Measurements from ENCODE around the gene MEIOB.
A peak's percentile ranks its signal among the peaks of the same experiment; 100 is the strongest.
"Not testable (repeated sequence)": the region's sequence is repeated elsewhere in the genome, so short reads cannot be mapped to it uniquely, and the experiment has no call there.

Gene MEIOB

DNA sequence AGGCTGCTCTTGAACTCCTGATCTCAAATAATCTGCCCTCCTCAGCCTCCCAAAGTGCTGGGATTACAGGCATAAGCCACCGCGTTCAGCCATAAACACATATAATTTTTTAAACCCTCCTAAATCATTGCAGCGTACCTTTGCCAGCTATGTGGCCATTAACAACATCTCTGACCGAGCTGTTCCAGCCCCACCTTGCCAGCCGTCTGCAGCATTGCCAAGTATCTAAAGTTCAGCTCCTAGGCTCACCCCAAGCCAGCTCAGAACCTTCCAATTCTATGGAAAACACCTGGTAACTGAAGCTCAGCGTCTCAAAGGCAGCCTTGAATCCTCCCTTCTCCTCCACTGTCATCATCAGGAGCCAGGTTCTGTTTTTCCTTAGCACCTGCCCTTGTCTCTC, 5.1 kb upstream of the MEIOB start:
- no peak for DNase-seq (ENCODE audit: low spot score)

DNA sequence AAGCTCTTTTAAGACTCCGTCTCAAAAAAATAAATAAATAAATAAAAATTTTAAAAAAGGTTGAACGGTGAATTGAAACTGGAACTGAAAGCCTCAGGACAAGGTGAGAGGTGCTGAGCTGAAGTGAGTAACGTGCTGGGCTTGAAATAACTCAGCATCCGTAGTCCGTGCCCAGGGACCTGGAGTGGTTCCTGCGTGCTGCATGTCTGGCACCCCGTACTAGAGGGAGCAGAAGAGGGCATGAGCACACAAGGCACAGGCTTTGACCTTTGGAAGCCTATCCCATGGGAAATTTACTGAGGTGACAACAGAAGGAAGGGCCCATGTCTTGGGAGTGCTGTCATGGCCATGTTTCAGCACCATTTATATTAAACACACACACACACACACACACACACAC, 4.5 kb upstream of the MEIOB start:
- DNase-seq (ENCODE audit: low spot score), result no peak

DNA sequence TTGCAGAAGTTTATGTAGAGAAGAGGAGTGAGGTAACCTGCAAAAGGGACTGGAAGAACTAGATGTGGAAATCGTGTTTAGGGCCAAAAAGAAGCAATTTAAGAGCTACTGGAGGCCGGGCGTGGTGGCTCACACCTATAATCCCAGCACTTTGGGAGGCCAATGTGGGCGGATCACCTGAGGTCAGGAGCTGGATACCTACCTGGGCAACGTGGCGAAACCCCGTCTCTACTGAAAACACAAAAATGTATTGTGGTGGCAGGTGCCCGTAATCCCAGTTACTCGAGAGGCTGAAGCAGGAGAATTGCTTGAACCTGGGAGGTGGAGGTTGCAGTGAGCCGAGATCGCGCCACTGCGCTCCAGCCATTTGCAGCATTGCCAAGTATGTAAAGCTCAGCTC, 4.1 kb upstream of the MEIOB start:
- DNase-seq (ENCODE audit: low spot score), result not testable (repeated sequence)

- DNase-seq (ENCODE audit: low spot score), result no peak
Observed at GRCh38 chr16:1874854-1875253, 2.9 kb upstream of the MEIOB start.

DNA sequence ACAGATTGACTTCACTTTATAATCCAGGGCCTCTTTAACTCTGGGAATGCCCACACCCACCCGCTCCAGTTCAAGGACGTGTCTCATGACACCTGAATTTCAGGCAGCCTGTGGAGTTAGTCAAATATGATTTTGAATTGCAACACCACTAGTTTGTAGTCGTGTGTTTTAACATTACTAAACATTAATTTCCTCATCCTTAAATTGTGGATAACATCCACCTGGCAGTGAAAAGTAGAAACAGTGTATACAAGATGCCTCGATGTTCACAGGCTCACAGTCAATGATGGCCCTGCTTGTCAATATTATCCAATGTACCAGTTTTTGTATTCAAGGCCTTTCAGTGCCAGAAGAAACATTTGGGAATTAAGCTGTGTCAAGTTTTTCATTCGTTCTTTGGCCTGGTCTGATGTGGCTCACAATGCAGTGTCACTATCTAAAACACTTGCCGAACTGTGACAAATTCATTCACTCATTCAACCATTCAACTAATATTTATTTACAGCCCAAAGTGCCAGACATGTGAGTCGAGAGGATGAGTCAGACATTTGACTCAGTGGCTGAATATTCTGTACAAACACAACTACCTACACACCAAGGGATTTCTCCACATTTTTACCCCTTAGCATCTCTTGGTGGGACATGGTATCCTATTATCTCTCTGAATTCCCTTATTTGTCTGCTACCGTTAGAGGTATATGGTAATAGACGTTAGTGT, 1.4 kb downstream of the MEIOB start:
- peak; percentile 47 for DNase-seq (ENCODE audit: low spot score)

GRCh38 chr16:1865902-1866690, 5.9 kb downstream of the MEIOB start:
- no peak for DNase-seq (ENCODE audit: low spot score)

DNA sequence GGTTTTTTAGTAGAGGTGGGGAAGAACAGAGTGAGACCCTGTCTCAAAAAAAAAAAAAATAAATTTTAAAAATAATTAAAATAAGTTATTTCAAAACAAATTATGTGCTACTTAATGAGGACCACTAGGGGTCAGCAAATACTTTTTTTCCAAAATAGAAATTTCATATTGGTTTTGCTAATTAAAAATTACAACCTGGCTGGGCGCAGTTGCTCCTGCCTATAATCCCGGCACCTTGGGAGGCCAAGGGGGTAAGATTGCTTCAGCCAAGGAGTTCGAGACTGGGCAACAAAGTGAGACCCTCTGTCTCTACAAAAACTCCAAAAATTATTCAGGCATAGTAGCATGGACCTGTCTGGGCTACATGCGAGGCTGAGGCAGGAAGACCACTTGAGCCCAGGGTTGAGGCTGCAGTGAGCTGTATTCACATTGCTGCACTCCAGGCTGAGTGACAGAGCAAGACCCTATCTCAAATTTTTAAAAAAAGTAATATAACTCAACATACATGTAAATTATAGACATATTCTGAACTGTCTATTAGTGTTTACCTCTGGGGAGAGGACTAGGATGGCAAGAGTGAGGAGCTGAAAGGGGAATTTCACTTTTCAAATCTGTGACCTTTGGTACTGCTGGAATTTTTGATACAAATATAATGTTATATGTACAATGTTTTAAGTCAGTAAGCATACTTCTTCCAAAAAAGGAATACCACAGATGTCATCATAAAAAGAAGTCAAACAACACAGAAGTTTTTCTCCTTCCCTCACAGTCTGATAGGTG, 8.1 kb downstream of the MEIOB start:
- DNase-seq (ENCODE audit: low spot score), result no peak

- DNase-seq (ENCODE audit: low spot score), result no peak
Observed at GRCh38 chr16:1862394-1862793, 9.6 kb downstream of the MEIOB start.

- no peak for DNase-seq (ENCODE audit: low spot score)
Observed at GRCh38 chr16:1861730-1862129, 10.2 kb downstream of the MEIOB start.

GRCh38 chr16:1859650-1860049, 12.3 kb downstream of the MEIOB start:
- no peak for DNase-seq (ENCODE audit: low spot score)

DNA sequence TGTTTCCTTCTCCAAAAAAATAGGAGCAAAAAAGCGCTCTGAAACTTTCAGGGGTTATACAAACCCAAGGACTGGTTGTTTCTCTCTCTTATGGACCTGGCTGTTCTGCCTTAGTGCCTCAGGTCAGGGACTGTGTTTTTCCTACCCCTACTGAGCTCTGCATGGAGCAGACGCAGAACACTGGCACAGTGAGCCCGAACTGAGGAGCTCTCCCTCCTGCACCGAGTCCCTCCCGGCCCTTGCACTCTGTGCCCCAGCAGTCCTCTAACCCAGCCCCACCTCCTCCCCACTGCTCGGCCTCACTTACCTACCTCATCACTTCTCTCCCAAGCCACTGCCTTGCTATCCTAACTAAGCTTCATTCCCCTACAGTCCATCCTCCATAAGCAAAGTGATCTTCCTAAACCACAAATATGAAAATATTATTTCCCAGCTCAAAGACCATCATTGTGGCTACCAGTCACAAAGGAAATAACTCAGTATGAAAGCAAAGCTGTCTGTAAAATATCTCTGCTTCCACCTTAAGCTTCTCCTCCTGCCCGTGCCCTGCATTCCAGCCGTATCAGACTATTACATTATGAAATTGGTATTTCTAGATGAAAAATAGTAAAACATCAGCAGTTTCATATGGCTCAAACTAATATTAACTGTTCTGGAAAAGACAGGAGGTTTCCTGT, 13.6 kb downstream of the MEIOB start:
- DNase-seq (ENCODE audit: low spot score), result no peak

- no peak for DNase-seq (ENCODE audit: low spot score)
Observed at GRCh38 chr16:1857433-1858097, 14.4 kb downstream of the MEIOB start.

DNA sequence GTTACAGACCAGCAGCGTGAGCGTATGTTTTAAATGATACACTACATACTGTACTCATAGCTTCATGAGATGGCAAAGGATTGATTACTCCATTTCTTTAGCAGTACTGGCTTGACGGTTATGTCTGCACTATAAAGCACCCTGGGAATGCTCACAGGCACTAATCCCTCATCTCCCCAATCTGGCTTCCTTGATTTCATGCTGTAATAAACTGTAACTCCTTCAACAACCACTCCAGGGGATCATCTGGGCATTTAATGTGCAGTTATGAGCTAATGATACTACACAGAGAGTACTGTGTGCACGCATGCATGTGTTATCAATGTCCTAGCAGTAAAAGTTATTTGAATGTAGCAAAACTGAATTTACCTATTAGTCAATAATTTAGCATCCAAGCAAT, 20.2 kb downstream of the MEIOB start:
- DNase-seq (ENCODE audit: low spot score), result no peak

- DNase-seq (ENCODE audit: low spot score), result no peak
Observed at GRCh38 chr16:1850981-1851380, 21.0 kb downstream of the MEIOB start.

- no peak for DNase-seq (ENCODE audit: low spot score)
Observed at GRCh38 chr16:1846416-1846815, 25.5 kb downstream of the MEIOB start.

DNA sequence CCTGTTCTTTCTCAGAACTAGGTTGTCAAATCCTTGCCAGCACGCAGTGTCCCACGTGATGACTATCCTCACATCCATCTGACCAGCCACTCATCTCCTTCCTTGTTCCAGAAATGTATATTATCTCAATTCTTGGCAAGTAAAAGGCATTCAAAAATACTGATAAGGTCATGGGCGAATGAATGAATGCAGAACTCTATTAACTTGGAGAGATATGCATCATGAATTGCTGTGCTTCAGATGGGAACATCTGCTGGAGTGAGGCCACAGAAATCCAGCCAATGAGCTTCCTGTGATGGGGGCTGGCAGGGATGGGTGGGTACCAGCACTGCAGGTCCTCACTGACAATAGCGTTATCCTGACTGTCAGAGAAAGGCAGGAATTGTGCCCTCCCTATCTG, 26.0 kb downstream of the MEIOB start:
- no peak for DNase-seq (ENCODE audit: low spot score)

DNA sequence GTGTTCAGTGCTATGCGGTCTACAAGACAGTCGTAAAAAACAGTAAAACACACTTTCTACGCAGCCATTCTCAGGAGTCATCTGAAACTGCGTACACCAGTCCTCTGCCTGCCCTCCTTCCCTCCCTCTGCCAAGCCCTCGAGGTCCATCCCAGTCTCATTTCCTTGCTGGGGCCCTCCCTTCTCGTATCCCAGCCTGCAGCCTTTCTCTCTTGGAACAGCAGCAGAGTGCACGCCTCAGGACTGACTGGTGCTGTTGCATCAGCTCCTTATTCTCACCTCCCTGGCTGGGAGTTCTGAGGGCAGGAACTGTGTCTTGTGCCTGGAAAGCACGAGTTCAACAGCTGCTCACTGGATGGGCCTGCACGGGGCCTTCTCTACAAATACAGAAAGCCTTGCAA, 32.4 kb downstream of the MEIOB start:
- peak; percentile 76 for DNase-seq (ENCODE audit: low spot score)

DNA sequence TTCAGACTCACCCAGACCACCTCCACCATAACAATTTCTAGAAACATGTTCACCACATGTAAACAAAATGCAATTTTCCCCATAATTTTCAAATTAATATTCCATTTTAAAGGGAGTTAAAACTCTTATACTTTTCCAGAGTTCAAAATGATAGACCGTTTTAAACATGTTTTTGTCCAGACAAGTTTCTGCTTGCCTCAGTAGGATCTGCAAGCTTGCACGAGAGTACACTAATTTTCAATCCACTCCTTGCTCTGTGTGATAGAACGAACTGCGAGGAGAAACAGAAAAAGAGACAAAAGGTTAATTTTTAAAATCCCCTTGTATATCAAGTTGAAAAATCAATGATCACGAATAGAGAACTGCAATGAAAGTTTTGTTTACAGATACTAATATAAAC, 37.9 kb downstream of the MEIOB start:
- DNase-seq (ENCODE audit: low spot score), result no peak

GRCh38 chr16:1832838-1833454, 39.0 kb downstream of the MEIOB start:
- no peak for DNase-seq (ENCODE audit: low spot score)

- DNase-seq (ENCODE audit: low spot score), result no peak
Observed at GRCh38 chr16:1831186-1832075, 40.5 kb downstream of the MEIOB start.

All from AG08395 (cell line).